H1 (cell line): Measurements from ENCODE around the gene ZNF488. TPM values are rescaled to one million over a fixed set of nuclear protein-coding genes. Genes with fewer than 3 reads are reported as not detected.

Experiments used
- SIN3A ChIP-seq, 2 experiments: IDR thresholded peaks in 1 of 2; conservative IDR thresholded peaks in 1 of 2; 2 replicates each; pipeline ENCODE4 v1.6.1; 2011 to 2012; ENCODE audit warnings: low read length in 2 of 2, improper control_type of control experiment in 1 of 2, low read depth in 1 of 2, mild to moderate bottlenecking in 1 of 2
- SP4 ChIP-seq: IDR thresholded peaks from 2 replicates; pipeline ENCODE4 v1.6.1; 2012; ENCODE audit warnings: low read length, inconsistent platforms
- TAF7 ChIP-seq: optimal IDR thresholded peaks from 2 replicates; pipeline ENCODE3; 2011; ENCODE audit warnings: low read depth, mild to moderate bottlenecking, inconsistent platforms, low read length, moderate library complexity, borderline replicate concordance
- TBP ChIP-seq: IDR thresholded peaks from 2 replicates; pipeline ENCODE4 v1.6.1; 2011; ENCODE audit warnings: low read depth, low read length, improper control_type of control experiment
- polyA plus RNA-seq, 7 experiments: library from polyadenylated mRNA; depleted of rRNA in 3 of 7; stranded (reverse) in 5 of 7; unstranded in 2 of 7; fragments of >200 nt in 5 of 7; fragments of 200-250 nt in 2 of 7; gene quantifications; 1 replicate in 5 of 7; 2 replicates in 1 of 7; 4 replicates in 1 of 7; pipeline versions ENCODE4 v1.2.1 to v1.2.3, GENCODE V29; 2011 to 2013; ENCODE audit warnings: missing spikeins in 2 of 7, mixed read lengths in 2 of 7
- total RNA-seq: library from RNA; stranded (reverse); fragmentation: NEBNext Ultra II Directional; extraction: Animal tissue kit (Norgen Biotek cat#: 25700); gene quantifications from 2 replicates; pipeline ENCODE4 v1.2.1, GENCODE V29; 2021
- TF ChIP-seq, protein P1 (sequence below): IDR thresholded peaks from 2 replicates; pipeline ENCODE4 v1.6.1; 2011; ENCODE audit warnings: low read depth, mild to moderate bottlenecking, low read length; ENCODE audit not compliant: insufficient read depth
- TF ChIP-seq, protein P2 (sequence below): fragments of 300-600 bp; sonication (generic); IDR thresholded peaks from 2 replicates; pipeline ENCODE4 v1.7.1; 2012; ENCODE audit warnings: low read length, moderate library complexity, mild to moderate bottlenecking, inconsistent platforms; ENCODE audit not compliant: insufficient replicate concordance

ZNF488 gene
- total and polyA plus RNA-seq, 2 of the 8 experiments (the other 6 are each of a cell fraction or from before 2014, with no cell fraction given) = 7.9 to 11.4 TPM

DNA sequence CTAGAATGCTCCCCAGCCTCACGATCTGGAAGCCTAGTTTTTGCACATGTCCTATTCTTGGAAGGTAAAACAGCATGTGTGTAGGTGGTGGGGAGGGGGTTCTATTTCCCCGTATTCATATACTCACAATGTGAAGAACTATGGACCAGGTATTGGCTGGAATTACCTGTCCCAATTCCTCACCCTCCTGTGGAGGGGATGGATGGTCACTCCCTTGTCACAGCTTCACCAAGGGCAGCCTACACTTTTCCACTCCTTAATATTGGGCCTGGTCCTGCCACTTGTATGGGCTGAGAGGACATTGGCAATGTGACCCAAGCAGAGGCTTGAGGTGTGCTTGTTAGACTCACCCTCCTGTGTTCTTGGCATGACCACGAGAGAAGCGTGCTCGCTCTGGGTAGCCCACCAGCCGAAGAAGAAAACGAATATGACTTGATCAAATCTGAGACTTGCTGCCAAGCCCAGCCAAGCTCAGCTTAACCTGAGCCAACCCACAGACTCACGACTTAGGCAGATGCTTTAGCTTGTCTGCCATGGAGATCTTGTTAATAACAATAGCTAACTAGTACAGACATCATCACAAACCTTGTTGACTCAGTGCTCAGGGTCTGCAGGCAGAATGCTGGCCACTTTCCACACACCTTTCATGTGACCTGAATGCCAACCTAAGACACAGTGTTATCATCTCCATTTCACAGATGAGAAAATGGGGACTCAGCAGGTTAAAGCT, 17.2 kb downstream of the ZNF488 start (continued):
- no peak for TF ChIP-seq TAF7
- TF ChIP-seq, protein P1, sequence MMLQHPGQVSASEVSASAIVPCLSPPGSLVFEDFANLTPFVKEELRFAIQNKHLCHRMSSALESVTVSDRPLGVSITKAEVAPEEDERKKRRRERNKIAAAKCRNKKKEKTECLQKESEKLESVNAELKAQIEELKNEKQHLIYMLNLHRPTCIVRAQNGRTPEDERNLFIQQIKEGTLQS = no peak
- no peak for TF ChIP-seq SIN3A (conservative IDR thresholded peaks at IDR 0.05 in 1 of 2, IDR thresholded peaks at IDR 0.05 in 1 of 2; ENCODE audit: low read depth in 1 of 2, low read length in 2 of 2)
- no peak for TF ChIP-seq TBP
- TF ChIP-seq, protein P2, sequence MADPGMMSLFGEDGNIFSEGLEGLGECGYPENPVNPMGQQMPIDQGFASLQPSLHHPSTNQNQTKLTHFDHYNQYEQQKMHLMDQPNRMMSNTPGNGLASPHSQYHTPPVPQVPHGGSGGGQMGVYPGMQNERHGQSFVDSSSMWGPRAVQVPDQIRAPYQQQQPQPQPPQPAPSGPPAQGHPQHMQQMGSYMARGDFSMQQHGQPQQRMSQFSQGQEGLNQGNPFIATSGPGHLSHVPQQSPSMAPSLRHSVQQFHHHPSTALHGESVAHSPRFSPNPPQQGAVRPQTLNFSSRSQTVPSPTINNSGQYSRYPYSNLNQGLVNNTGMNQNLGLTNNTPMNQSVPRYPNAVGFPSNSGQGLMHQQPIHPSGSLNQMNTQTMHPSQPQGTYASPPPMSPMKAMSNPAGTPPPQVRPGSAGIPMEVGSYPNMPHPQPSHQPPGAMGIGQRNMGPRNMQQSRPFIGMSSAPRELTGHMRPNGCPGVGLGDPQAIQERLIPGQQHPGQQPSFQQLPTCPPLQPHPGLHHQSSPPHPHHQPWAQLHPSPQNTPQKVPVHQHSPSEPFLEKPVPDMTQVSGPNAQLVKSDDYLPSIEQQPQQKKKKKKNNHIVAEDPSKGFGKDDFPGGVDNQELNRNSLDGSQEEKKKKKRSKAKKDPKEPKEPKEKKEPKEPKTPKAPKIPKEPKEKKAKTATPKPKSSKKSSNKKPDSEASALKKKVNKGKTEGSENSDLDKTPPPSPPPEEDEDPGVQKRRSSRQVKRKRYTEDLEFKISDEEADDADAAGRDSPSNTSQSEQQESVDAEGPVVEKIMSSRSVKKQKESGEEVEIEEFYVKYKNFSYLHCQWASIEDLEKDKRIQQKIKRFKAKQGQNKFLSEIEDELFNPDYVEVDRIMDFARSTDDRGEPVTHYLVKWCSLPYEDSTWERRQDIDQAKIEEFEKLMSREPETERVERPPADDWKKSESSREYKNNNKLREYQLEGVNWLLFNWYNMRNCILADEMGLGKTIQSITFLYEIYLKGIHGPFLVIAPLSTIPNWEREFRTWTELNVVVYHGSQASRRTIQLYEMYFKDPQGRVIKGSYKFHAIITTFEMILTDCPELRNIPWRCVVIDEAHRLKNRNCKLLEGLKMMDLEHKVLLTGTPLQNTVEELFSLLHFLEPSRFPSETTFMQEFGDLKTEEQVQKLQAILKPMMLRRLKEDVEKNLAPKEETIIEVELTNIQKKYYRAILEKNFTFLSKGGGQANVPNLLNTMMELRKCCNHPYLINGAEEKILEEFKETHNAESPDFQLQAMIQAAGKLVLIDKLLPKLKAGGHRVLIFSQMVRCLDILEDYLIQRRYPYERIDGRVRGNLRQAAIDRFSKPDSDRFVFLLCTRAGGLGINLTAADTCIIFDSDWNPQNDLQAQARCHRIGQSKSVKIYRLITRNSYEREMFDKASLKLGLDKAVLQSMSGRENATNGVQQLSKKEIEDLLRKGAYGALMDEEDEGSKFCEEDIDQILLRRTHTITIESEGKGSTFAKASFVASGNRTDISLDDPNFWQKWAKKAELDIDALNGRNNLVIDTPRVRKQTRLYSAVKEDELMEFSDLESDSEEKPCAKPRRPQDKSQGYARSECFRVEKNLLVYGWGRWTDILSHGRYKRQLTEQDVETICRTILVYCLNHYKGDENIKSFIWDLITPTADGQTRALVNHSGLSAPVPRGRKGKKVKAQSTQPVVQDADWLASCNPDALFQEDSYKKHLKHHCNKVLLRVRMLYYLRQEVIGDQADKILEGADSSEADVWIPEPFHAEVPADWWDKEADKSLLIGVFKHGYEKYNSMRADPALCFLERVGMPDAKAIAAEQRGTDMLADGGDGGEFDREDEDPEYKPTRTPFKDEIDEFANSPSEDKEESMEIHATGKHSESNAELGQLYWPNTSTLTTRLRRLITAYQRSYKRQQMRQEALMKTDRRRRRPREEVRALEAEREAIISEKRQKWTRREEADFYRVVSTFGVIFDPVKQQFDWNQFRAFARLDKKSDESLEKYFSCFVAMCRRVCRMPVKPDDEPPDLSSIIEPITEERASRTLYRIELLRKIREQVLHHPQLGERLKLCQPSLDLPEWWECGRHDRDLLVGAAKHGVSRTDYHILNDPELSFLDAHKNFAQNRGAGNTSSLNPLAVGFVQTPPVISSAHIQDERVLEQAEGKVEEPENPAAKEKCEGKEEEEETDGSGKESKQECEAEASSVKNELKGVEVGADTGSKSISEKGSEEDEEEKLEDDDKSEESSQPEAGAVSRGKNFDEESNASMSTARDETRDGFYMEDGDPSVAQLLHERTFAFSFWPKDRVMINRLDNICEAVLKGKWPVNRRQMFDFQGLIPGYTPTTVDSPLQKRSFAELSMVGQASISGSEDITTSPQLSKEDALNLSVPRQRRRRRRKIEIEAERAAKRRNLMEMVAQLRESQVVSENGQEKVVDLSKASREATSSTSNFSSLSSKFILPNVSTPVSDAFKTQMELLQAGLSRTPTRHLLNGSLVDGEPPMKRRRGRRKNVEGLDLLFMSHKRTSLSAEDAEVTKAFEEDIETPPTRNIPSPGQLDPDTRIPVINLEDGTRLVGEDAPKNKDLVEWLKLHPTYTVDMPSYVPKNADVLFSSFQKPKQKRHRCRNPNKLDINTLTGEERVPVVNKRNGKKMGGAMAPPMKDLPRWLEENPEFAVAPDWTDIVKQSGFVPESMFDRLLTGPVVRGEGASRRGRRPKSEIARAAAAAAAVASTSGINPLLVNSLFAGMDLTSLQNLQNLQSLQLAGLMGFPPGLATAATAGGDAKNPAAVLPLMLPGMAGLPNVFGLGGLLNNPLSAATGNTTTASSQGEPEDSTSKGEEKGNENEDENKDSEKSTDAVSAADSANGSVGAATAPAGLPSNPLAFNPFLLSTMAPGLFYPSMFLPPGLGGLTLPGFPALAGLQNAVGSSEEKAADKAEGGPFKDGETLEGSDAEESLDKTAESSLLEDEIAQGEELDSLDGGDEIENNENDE = no peak
- no peak for TF ChIP-seq SP4
